Right lobe of liver (tissue), 4 donors: ENCODE data around the gene ZNF184.

Experiments used
- CTCF ChIP-seq, 4 donors: fragments of 200-600 bp in 3 of 4; fragments of 450-650 bp in 1 of 4; IDR thresholded peaks; one replicate each; pipeline versions ENCODE4 v1.5.1 to v1.8.0; 2016 to 2022; ENCODE audit warnings: antibody characterized with exemption in 4 of 4, mild to moderate bottlenecking in 2 of 4
- POLR2A ChIP-seq: fragments of 450-650 bp; IDR thresholded peaks from one replicate; pipeline ENCODE4 v1.6.1; 2017; ENCODE audit warnings: antibody characterized with exemption, mild to moderate bottlenecking
- donor health status: DM: no; HTN: no; CAD: no.
- donor health status: DM: no; HTN: no; CAD: no.
- donor health status: DM: no; HTN: yes; CAD: no.

GRCh38 chr6:27477318-27478013 lies 4.6 kb upstream of the ZNF184 start:
- no peak for TF ChIP-seq CTCF (IDR thresholded peaks at IDR 0.05)
- TF ChIP-seq POLR2A: no peak
